Activated CD8-positive, alpha-beta memory T cell treated with anti-CD3 and anti-CD28 coated beads, Interleukin-2, amount 50 U/mL, for 48 hours (primary cell): ENCODE measurements around the gene SHC4.
"Not testable (repeated sequence)": the region's sequence is repeated elsewhere in the genome, so short reads cannot be mapped to it uniquely, and the experiment has no call there.

Source experiments
- DNase-seq: peaks from one replicate; pipeline ENCODE4 v3.0.0-alpha.2; 2020

Gene SHC4

DNA sequence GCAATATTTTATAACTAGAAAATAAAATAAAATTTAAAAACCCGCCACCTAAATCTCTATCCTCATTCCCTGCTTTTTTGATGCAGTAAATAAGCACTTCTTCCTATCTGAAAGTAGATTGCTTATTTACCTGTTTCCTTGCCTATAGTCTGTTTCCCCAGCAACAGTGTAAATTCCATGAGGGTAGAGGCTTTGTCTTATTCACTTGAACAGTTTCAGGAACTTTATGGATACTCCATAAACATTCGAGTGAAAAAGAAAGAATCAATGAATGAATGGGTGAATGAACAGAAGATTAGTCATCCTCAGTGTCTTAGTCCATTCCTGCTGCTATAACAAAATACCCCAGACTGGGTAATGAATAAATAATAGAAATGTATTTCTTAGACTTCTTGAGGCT lies 41.7 kb downstream of the SHC4 start:
- no peak for DNase-seq

DNA sequence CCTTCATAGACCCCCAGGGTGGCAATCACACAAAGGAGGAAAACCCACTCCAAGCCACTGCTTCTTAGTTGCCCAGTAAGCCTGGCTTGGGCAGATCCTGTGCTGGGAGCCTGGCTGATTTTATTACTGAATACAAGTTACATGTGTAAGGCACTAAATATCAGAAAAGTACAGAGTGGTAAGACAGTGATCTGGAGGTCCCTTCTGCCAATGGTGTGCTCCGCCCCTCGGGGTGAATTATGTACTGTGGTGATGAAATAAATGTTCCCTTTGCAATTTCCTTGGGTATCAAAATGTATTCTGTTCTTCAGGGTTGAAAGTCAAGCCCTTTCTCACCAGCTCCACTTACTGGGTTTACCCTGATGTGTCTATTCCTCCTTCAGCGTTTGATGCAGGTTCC lies 47.0 kb downstream of the SHC4 start:
- DNase-seq = no peak

DNA sequence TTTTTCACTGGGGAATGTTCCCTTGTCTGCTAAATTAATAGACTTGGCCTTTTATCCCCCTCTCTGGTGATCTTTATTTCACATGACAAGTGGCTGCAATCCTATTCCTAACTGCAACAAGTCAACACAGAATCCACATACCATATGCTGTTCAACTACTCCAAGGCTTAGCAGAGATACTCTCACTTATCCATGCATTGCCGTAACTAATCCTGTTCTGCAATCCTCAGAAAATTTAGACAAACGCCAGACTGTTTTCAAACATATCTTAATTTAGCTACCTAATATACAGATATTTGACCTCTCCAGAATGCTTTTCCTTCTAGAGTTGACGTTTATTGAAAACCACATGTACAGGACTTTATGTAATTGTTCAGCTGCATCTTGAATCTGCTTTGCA lies 47.9 kb downstream of the SHC4 start:
- no peak for DNase-seq

DNA sequence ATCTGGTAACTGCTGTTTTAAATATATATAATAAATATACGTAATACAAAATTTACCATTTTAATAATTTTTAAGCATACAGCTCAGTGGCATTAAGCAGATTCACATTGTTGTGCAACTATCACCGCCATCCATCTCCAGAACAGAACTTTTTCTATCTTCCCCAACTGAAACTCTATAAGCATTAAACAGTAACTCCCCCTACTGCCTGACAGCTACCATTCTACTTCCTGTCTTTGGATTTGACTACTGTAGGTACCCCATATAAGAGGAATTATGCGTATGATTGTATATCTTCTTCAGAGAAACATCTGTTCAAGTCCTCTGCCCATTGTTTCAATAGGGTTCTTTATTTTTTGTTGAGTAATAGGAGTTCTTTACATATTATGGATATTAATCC lies 49.0 kb downstream of the SHC4 start:
- no peak for DNase-seq

DNA sequence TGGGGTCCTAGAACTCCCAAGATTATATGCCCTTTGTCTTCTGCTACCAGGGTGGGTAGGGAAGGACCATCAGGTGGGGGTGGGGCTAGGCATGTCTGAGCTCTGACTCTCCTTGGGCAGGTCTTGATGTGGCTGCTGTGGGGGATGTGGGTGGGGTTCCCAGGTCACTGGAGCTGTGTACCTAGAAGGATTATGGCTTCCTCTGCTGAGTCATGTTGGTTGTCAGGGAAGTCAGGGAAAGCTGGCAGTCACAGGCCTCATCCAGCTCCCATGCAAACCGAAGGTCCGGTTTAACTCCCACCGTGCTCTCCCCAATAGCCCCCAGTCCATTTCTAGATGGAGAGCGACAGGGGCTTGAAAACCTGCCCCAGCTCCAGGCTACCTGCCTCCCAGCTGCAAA lies 50.6 kb downstream of the SHC4 start:
- DNase-seq = no peak

DNA sequence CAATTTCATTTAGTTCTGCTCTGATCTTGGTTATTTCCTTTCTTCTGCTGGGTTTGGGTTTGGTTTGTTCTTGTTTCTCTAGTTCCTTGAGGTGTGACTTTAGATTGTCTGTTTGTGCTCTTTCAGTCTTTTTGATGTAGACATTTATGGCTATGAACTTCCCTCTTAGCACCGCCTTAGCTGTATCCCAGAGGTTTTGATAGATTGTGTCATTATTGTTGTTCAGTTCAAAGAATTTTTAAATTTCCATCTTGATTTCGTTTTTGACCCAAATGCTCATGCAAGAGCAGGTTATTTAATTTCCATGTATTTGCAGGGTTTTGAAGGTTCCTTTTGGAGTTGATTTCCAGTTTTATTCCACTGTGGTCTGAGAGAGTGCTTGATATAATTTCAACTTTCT lies 53.2 kb downstream of the SHC4 start:
- not testable (repeated sequence) for DNase-seq

DNA sequence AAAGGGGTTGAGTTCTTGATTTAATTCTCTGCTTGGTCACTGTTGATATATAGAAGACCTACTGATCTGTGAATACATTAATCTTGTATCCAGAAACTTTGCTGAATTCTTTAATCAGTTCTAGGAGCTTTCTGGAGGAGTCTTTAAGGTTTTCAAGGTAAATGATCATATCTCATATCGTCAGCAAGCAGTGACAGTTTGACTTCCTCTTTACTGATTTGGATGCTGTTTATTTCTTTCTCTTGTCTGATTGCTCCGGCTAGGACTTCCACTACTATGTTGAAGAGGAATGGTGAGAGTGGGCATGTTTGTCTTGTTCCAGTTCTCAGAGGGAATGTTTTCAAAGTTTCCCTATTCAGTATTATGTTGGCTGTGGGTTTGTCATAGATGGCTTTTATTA lies 54.4 kb downstream of the SHC4 start:
- DNase-seq = not testable (repeated sequence)

DNA sequence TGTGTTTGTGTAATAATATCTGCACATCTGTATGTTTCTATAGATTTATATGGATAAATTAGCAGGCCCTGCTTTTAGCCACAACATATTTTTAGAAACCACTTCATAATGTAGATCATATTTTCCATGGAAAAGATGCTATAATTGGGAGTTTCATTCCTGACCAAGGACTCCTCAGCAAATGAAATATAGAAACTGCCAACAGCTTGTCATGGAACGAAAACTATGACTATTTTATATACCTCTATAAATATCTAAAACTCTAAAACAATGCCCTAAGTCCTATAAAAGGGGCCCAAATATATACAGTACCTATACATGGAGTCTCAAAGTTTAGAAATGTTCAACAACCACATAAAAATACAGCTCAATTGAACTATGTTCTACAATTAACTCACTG lies 57.9 kb downstream of the SHC4 start:
- no peak for DNase-seq

DNA sequence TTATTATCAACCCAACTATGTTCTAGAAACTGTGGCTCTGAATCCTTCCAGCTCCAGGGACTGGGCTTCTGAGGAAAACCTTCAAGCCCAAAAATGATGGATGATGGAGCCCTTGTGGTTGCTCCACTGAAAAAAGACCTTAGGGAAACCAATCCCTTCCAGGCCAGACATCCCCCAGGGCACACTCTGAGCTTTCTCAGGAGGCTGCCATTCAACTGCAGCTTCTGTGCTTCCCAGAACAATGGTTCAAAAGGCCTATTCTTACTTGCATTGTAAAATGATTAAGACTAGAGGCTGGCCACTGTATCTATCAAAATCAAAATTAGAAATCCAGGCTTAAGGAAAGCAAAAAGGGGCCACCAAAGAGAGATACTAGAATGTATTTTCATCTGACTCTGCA lies 58.5 kb downstream of the SHC4 start:
- DNase-seq = no peak

DNA sequence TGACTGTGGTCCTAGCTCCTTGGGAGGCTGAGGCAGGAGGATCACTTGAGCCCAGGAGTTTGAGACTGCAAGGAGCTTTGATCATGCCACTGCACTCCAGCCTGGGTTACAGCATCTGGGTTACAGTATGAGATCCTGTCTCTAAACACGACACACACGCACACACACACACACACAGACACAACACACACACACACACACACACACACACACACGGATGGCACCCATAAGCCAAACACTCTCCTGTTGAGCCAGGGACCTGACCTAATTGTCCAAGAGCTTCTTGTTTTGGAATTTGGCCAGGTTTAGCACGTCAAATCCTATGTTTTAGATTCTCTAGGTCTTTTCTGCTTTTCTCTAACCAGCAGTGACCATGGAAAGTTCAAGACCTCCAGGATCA lies 59.0 kb downstream of the SHC4 start:
- no peak for DNase-seq

DNA sequence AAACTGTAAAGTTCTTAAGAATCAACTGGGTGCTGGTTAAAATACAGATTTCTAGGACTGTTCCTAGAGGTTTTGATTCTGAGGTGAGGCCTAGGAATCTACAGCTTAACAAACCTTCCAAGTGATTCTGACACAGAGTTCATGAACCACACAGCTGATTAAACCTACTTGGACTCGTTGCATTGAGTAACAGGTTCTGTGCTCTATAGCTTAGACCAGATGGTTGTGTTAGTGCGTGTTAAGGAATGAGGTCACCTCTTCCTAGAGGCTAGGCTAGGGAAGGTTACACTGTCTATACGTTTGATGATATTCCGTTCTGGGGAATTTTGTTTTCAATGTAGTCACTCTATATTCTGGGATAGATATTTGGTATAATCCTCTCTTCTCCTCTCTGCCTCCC lies 63.9 kb downstream of the SHC4 start:
- no peak for DNase-seq

DNA sequence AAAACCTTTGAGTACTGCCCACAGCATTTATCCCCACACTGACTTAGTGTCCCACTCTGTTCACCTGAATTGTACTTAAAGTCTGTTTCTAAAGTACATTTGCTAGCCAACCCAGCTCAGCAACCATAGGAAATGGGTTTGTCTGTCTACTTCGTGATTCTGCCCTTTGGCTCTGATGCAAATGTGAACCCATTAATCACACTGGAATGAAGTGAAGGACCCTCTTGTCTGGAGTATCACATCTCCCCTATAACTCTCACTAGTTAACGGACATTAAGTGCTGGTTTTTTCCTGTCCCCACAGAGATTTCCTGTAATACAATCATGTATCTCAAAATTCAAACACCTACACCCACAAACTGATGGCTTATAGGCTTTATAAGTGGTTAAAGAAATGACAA lies 65.3 kb downstream of the SHC4 start:
- DNase-seq = no peak

DNA sequence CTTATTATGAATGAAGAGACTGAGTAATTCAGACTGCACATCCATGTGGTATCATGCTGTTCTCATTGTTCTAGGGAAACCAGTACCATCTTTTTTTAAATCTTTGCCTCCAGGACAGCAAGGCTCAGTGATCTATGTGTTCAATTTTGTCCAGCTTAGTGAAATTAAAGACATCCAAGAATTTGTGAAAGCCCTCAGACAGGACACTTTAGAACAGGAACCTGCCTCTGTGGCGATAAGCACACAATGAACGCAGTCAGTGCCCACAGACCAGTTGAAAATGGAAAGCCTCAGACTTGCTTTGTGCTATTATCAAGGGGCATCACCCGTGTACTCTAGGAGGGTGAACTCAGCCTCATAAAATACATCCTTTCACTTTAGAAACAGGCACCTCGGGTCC lies 65.7 kb downstream of the SHC4 start:
- no peak for DNase-seq

DNA sequence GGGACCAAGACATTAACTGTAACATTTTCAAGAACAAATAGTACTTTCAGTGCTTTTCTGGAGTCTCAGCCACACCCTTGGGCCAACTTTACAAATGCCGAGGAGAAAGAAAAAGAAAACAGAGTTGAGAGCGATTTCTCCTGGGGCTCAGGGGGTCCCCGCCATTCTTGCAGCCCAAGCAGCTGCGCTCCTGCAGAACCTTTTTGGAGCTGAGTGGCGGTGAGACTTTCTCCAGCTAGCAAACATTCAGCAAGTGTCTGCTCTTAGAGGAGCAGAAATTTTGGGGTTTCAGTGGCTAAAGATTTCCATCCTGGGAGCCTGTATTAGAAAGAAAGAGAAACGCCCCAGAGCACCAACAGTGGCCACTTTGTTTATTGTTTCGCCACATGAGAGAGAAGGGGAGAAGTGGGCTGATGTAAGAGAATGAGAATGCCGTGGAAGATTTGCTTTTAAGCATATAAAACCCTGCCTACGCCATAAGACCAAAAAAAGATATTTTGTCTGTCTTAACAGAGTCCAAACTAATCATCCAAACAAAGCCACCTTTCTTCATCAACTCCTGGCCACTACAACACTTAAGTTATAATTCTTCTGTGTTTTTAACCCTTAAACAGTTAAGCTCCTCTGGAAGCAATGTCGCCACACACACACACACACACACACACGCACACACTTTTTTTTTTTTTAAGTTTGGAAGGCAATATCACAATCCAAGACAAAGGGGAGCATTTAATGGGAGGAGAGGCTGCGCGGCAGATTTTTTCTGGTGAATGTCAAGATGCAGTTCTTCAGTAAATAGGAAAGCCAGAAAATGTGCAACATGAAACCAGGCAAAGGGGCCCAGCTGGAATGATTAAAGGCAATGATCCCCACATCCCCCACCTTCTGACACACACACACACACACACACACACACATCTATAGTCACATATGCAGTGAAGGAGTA lies 66.6 kb downstream of the SHC4 start:
- DNase-seq = no peak

DNA sequence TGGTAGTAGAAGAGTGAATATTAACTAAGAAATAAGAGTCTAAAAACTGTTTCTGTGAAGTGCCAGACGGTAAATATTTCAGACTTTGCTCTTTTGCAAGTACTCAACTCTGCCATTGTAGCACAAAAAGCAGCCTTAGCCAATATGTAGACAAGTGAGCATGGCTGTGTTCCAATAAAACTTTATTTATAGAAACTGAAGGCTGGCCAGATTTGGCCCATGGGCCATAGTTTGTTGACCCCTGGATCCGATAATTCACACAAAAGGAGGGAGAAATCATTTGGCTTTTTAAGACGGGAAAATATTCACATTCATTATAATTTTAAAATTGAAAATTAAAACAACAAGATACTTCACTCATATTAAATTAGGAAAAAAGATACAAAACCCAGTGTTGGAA lies 70.4 kb downstream of the SHC4 start:
- DNase-seq = no peak

DNA sequence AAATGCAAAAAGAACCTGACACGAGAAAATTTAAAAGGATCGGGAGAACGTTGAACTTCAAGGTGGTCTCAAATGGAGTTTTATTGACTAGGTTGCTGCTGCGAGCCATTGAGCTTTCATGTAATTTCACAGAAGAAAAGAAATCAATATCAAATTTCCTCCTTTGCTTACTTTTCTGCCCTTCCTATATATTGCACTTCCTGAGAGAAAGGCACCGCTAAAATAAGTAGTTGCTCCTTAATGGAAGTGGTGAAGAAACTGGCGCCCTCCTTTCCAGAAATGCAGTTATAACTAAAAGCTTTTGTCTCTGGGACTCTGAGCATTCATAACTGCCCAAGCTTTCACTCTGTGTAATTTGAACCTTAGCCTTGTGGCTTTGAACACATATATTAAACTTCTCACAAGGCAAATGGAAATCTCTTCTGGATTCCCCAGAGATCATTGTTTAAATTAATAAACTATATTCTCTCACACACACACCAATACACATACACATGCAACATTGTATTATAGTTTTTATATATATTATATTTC lies 72.4 kb downstream of the SHC4 start:
- no peak for DNase-seq

DNA sequence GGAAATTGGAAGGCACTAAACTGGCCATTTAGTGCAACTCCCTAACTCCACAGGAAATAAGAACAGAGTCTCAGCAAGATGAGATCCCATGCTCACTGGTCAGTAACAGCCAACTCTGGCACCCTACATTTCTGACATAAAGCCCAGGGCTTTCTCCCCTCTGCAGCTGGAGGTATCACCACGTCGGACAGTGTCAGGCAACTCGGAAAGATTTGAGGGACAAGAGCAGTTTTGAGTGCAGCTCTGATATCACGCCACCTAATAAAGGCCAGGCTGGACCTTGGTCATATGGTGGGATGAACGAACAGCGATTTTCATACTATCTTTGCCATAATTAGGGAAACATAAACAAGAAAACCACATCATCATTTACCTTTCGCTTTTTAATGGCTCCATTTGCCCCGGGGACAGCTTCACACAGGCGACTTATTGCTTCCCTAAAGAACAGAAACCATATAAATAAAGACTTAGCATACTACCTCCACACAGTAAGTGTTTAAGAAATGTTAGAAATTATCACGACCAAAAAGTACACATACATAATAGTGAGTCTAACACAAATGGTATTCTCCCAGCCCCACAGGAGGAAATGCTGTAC lies 73.2 kb downstream of the SHC4 start:
- no peak for DNase-seq

DNA sequence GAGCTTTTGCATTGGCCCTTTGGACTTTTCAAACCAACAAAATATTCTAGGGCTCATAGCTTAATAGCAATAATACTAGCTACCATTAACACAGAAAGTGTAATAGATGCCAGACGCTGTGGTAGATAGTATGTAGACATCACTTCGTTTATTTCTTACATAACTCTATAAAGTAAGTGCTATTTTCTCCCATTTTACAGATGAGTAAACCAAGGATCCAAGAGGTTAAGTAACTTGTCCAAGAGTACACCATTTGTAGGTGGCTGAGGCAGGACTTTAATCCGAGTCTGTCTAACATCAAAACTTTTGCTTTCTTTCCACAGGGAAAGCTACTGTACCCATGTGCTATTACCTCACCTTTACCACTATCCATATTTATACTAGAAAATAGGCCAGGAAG lies 73.8 kb downstream of the SHC4 start:
- DNase-seq = no peak

DNA sequence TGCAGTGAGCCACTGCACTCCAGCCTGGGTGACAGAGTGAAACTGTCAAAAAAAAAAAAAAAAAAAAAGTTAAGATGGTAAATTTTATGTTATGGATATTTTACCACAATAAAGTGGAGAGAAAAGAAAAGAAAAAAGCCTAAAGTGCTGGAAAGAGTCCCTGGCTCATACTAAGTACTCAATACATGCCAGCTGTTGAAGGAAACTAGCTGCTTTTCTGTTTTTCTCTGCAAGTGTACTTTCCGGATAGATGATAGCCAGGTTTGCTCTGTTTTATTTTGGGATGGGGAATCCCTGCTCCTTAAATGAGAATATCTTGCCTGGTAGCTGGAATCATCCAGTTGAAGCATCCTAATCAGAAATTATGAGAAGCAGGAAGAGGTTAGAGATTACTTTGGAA lies 74.9 kb downstream of the SHC4 start:
- DNase-seq = no peak

DNA sequence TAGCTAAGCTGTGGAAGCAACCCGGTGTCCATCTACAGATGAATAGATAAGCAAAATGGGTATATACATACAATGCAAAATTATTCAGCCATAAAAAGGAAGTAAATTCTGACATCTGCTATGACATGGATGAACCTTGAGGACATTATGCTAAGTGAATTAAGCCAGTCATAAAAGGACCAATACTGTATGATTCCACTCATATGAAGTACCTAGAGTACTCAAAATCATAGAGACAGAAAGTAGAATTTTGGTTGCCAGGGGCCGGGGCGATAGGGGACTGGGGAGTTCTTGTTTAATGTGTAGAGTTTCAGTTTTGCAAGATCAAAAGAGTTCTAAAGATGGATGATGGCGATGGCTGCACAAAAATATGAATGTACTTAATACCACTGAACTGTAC lies 75.5 kb downstream of the SHC4 start:
- DNase-seq = peak; percentile 61

DNA sequence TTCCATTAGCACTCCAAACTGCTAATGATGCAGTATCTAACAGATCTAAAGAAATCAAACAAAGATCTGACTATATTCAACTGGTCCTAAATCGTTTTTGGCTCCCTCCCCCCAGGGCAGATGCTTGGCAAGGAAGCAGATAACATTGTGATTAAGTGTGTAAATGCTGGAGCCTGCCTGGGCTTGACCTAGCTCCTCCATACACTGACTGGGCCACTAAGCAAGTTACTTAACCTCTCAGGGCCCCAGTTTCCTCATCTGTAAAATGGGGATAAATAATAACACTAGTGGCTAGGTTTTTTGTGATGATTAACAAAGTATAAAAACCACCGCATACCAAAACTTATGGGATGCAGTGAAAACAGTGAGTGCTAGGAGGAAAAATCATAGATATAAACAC lies 76.6 kb downstream of the SHC4 start:
- no peak for DNase-seq

DNA sequence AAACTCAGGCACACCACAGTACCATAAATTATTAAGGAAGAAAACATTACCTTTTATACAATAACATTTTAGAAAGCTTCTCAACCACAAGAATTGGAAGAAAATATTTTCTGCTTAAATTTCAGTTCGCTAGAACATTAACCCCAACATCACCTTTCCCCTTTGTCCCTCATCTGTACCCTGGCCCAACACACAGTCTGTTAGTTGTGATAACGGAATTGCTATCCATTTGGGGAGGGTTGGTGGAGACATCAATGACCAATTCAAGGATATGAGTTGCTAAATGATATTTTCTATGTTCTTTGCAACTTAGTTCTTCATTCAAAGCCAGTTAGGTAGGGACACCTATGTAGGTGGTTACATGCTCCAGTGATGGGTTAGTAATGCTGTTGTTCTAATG lies 80.0 kb downstream of the SHC4 start:
- DNase-seq = no peak

DNA sequence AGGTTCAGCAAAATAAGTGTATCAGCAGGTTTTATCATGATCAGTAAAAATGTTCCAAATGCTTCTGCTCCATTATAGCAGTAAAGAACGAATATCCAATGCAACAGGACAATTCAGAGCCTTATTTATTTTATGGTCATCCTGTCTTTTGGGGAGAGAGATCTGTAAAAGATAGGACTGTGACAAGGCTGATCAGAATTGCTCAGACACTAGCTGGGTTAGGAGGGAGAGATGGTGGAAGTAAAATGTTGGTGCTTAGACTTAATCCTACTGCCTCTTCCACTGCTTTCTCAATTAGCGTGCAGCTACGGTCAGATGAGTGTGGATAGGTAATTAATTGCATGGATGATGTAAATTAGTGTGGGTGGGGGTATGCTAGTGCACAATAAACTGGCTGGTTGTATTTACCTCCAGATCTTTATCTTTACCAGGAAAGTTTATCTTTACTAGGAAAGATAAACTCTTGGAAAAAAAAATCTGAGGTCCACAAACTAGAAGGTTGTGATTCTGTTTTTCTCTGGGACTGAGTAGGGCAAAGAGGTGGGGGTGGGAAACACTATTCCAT lies 83.6 kb downstream of the SHC4 start:
- DNase-seq = no peak
